ENCODE results near the gene TRIM47. TPM values are rescaled to one million over a fixed set of nuclear protein-coding genes. Genes with fewer than 3 reads are reported as not detected.

TRIM47 gene
- polyA plus RNA-seq, 6 donors from 2014 or later = 0.97 to 2.2 (median 1.7) TPM; not detected in 1

- no peaks in the 10 kb centered on the region for H3K9me3 Mint-ChIP-seq
- no peak for DNase-seq
- no peaks in the 10 kb centered on the region for H3K27me3 Mint-ChIP-seq
- H3K4me3 Mint-ChIP-seq = no peak overlapping the region
- no peak overlapping the region for H3K27ac Mint-ChIP-seq
- H3K4me1 Mint-ChIP-seq = peaks cover 8 to 16% (median 8%) of the 10 kb centered on the region in 3 donors
- ATAC-seq (ENCODE audit: low read depth in 2 of 2) = no peak
- no peaks in the 10 kb centered on the region for H3K36me3 Mint-ChIP-seq
Measured at GRCh38 chr17:75838410-75838809, 40.0 kb downstream of the TRIM47 start.

GRCh38 chr17:75837899-75838298 is 40.5 kb downstream of the TRIM47 start:
- H3K27me3 Mint-ChIP-seq = no peaks in the 10 kb centered on the region
- H3K9me3 Mint-ChIP-seq = no peaks in the 10 kb centered on the region
- peaks cover 10 to 17% (median 10%) of the 10 kb centered on the region in 3 donors for H3K4me1 Mint-ChIP-seq
- no peak overlapping the region for H3K27ac Mint-ChIP-seq
- H3K4me3 Mint-ChIP-seq = no peak overlapping the region
- no peaks in the 10 kb centered on the region for H3K36me3 Mint-ChIP-seq
- no peak for ATAC-seq (ENCODE audit: low read depth in 2 of 2)
- no peak for DNase-seq

- no peaks in the 10 kb centered on the region for H3K27me3 Mint-ChIP-seq
- H3K4me1 Mint-ChIP-seq = peaks cover 15 to 18% (median 17%) of the 10 kb centered on the region in 3 donors
- no peaks in the 10 kb centered on the region for H3K9me3 Mint-ChIP-seq
- ATAC-seq (ENCODE audit: low read depth in 2 of 2) (no peak), DNase-seq (no peak)
- H3K36me3 Mint-ChIP-seq = no peaks in the 10 kb centered on the region
- H3K27ac Mint-ChIP-seq = no peak overlapping the region
- H3K4me3 Mint-ChIP-seq = peak overlapping the region in 1 of 8 donors; percentile 41
Measured at GRCh38 chr17:75836605-75837004, 41.8 kb downstream of the TRIM47 start.

- Mint-ChIP-seq H3K27me3 (no peaks in the 10 kb centered on the region), H3K36me3 (no peaks in the 10 kb centered on the region), H3K4me3 (no peak overlapping the region), H3K4me1 (peaks cover 15 to 18% (median 17%) of the 10 kb centered on the region in 3 donors), H3K9me3 (no peaks in the 10 kb centered on the region), H3K27ac (no peak overlapping the region)
- DNase-seq = no peak
- no peak for ATAC-seq (ENCODE audit: low read depth in 2 of 2)
Measured at GRCh38 chr17:75835654-75835987, 42.8 kb downstream of the TRIM47 start.

GRCh38 chr17:75834928-75835653 is 43.3 kb downstream of the TRIM47 start:
- ATAC-seq (ENCODE audit: low read depth in 2 of 2) (no peak), DNase-seq (no peak)
- Mint-ChIP-seq H3K4me1 (peaks cover 15 to 18% (median 17%) of the 10 kb centered on the region in 3 donors), H3K4me3 (peak overlapping the region in 1 of 8 donors; percentile 15), H3K36me3 (no peaks in the 10 kb centered on the region), H3K27me3 (no peaks in the 10 kb centered on the region), H3K27ac (no peak overlapping the region), H3K9me3 (no peaks in the 10 kb centered on the region)

- peaks cover 15 to 18% (median 17%) of the 10 kb centered on the region in 3 donors for H3K4me1 Mint-ChIP-seq
- no peak overlapping the region for H3K4me3 Mint-ChIP-seq
- ATAC-seq (ENCODE audit: low read depth in 2 of 2) = no peak
- H3K27me3 Mint-ChIP-seq = no peaks in the 10 kb centered on the region
- no peaks in the 10 kb centered on the region for H3K9me3 Mint-ChIP-seq
- no peak for DNase-seq
- H3K27ac Mint-ChIP-seq = peak overlapping the region in 1 of 6 donors; percentile 56
- no peaks in the 10 kb centered on the region for H3K36me3 Mint-ChIP-seq
Measured at GRCh38 chr17:75834279-75834920, 44.0 kb downstream of the TRIM47 start.

- peak overlapping the region in 1 of 8 donors; percentile 44 for H3K4me3 Mint-ChIP-seq
- peak overlapping the region in 4 of 6 donors; percentile 67 to 84 (median 75) for H3K27ac Mint-ChIP-seq
- H3K9me3 Mint-ChIP-seq = no peaks in the 10 kb centered on the region
- H3K36me3 Mint-ChIP-seq = no peaks in the 10 kb centered on the region
- DNase-seq (no peak), ATAC-seq (ENCODE audit: low read depth in 2 of 2) (no peak)
- peaks cover 18 to 23% (median 23%) of the 10 kb centered on the region in 3 donors for H3K4me1 Mint-ChIP-seq
- no peaks in the 10 kb centered on the region for H3K27me3 Mint-ChIP-seq
Measured at GRCh38 chr17:75832652-75833400, 45.6 kb downstream of the TRIM47 start.

- peak overlapping the region in 3 of 6 donors; percentile 47 to 79 (median 71) for H3K27ac Mint-ChIP-seq
- DNase-seq (no peak), ATAC-seq (ENCODE audit: low read depth in 2 of 2) (no peak)
- no peaks in the 10 kb centered on the region for H3K36me3 Mint-ChIP-seq
- H3K9me3 Mint-ChIP-seq = no peaks in the 10 kb centered on the region
- no peaks in the 10 kb centered on the region for H3K27me3 Mint-ChIP-seq
- H3K4me1 Mint-ChIP-seq = peaks cover 18 to 28% (median 23%) of the 10 kb centered on the region in 3 donors
- peak overlapping the region in 2 of 8 donors; percentile 44 to 58 for H3K4me3 Mint-ChIP-seq
Measured at GRCh38 chr17:75832164-75832651, 46.2 kb downstream of the TRIM47 start.

GRCh38 chr17:75831032-75831571 is 47.3 kb downstream of the TRIM47 start:
- peaks cover 22 to 28% (median 28%) of the 10 kb centered on the region in 3 donors for H3K4me1 Mint-ChIP-seq
- no peak overlapping the region for H3K4me3 Mint-ChIP-seq
- peak overlapping the region in 1 of 6 donors; percentile 74 for H3K27ac Mint-ChIP-seq
- no peaks in the 10 kb centered on the region for H3K9me3 Mint-ChIP-seq
- H3K27me3 Mint-ChIP-seq = no peaks in the 10 kb centered on the region
- ATAC-seq (ENCODE audit: low read depth in 2 of 2) (no peak), DNase-seq (no peak)
- H3K36me3 Mint-ChIP-seq = no peaks in the 10 kb centered on the region

GRCh38 chr17:75830164-75831031 is 48.0 kb downstream of the TRIM47 start:
- Mint-ChIP-seq H3K4me3 (no peak overlapping the region), H3K27ac (no peak overlapping the region), H3K27me3 (no peaks in the 10 kb centered on the region), H3K9me3 (no peaks in the 10 kb centered on the region), H3K36me3 (no peaks in the 10 kb centered on the region), H3K4me1 (peaks cover 22 to 28% (median 28%) of the 10 kb centered on the region in 3 donors)
- DNase-seq (peak; percentile 27), ATAC-seq (ENCODE audit: low read depth in 2 of 2) (no peak)

- no peak for ATAC-seq (ENCODE audit: low read depth in 2 of 2)
- H3K9me3 Mint-ChIP-seq = no peaks in the 10 kb centered on the region
- no peaks in the 10 kb centered on the region for H3K36me3 Mint-ChIP-seq
- peak overlapping the region in 2 of 6 donors; percentile 15 to 57 for H3K27ac Mint-ChIP-seq
- H3K4me1 Mint-ChIP-seq = peaks cover 21 to 28% (median 26%) of the 10 kb centered on the region in 3 donors
- no peak for DNase-seq
- no peaks in the 10 kb centered on the region for H3K27me3 Mint-ChIP-seq
- no peak overlapping the region for H3K4me3 Mint-ChIP-seq
Measured at GRCh38 chr17:75829747-75830146, 48.6 kb downstream of the TRIM47 start.

GRCh38 chr17:75828741-75829140 is 49.6 kb downstream of the TRIM47 start:
- Mint-ChIP-seq H3K36me3 (no peaks in the 10 kb centered on the region), H3K4me3 (no peak overlapping the region), H3K27me3 (no peaks in the 10 kb centered on the region), H3K4me1 (peaks cover 18 to 26% (median 20%) of the 10 kb centered on the region in 3 donors), H3K9me3 (no peaks in the 10 kb centered on the region), H3K27ac (peak overlapping the region in 1 of 6 donors; percentile 50)
- ATAC-seq (ENCODE audit: low read depth in 2 of 2) (no peak), DNase-seq (no peak)
